HEK293 (cell line): ENCODE data around the gene RAB11FIP3.

ENCODE experiments used
- CTCF ChIA-PET: fragments of 350-600 bp; formaldehyde crosslinking; extraction: SDS; loops from one replicate; lab custom pipeline; 2021; ENCODE audit warnings: antibody characterized with exemption; lab: Yijun Ruan, JAX
- POLR2A ChIA-PET: fragments of 300-600 bp; formaldehyde crosslinking; extraction: SDS; loops from one replicate; lab custom pipeline; 2020; ENCODE audit warnings: antibody characterized with exemption, inconsistent platforms; lab: Yijun Ruan, JAX
- H3K27ac ChIP-seq: fragments of 200-500 bp; sonication (Bioruptor generic); 2 replicates; pipeline ENCODE4 v1.5.1; 2014; ENCODE audit warnings: low read depth, low read length, control low read depth, inconsistent platforms; ENCODE audit errors: extremely low read depth
- H3K36me3 ChIP-seq, 2 experiments: fragments of 200-500 bp in 1 of 2; sonication (Bioruptor generic) in 1 of 2; 1 replicate in 1 of 2; 2 replicates in 1 of 2; pipeline ENCODE4 v1.5.1; 2014 to 2017; ENCODE audit warnings: inconsistent platforms in 2 of 2, low read length in 2 of 2; ENCODE audit not compliant: control insufficient read depth in 2 of 2, insufficient read depth in 1 of 2
- H3K4me1 ChIP-seq: fragments of 200-500 bp; sonication (Bioruptor generic); 2 replicates; pipeline ENCODE4 v1.5.1; 2014; ENCODE audit warnings: mild to moderate bottlenecking, low read length, inconsistent platforms; ENCODE audit not compliant: control insufficient read depth, insufficient read depth
- H3K4me3 ChIP-seq: 2 replicates; pipeline ENCODE4 v1.5.1; 2011; ENCODE audit warnings: low read depth, mild to moderate bottlenecking, control low read depth, low read length, moderate library complexity
- H3K9me3 ChIP-seq: fragments of 200-500 bp; sonication (Bioruptor generic); 2 replicates; pipeline ENCODE4 v1.5.1; 2014; ENCODE audit warnings: low read depth, low read length, inconsistent platforms; ENCODE audit not compliant: control insufficient read depth, insufficient read depth
- HOXC10 ChIP-seq: sonication (generic); formaldehyde crosslinking; IDR thresholded peaks from 2 replicates; pipeline ENCODE4 v1.8.1; 2023; ENCODE audit warnings: mild to moderate bottlenecking, missing genetic modification reagents
- HOXD13 ChIP-seq: sonication (generic); formaldehyde crosslinking; IDR thresholded peaks from 2 replicates; pipeline ENCODE4 v1.8.0; 2022; ENCODE audit warnings: missing genetic modification reagents, borderline replicate concordance
- IKZF3 ChIP-seq: fragments of 450-650 bp; IDR thresholded peaks from 2 replicates; pipeline ENCODE4 v1.5.0; 2018; ENCODE audit warnings: missing biosample characterization, mild to moderate bottlenecking, missing genetic modification characterization, moderate library complexity
- OSR2 ChIP-seq: fragments of 450-650 bp; formaldehyde crosslinking; IDR thresholded peaks from 2 replicates; pipeline ENCODE4 v1.5.1; 2016; ENCODE audit warnings: missing biosample characterization, missing genetic modification characterization
- SP2 ChIP-seq: fragments of 450-650 bp; formaldehyde crosslinking; IDR thresholded peaks from 2 replicates; pipeline ENCODE4 v1.5.1; 2016; ENCODE audit warnings: missing biosample characterization, missing genetic modification characterization
- SP7 ChIP-seq: fragments of 450-650 bp; formaldehyde crosslinking; IDR thresholded peaks from 2 replicates; pipeline ENCODE4 v1.5.1; 2016; ENCODE audit warnings: missing biosample characterization, missing genetic modification characterization
- YY1 ChIP-seq: fragments of 450-650 bp; formaldehyde crosslinking; IDR thresholded peaks from 2 replicates; pipeline ENCODE4 v1.5.1; 2018; ENCODE audit warnings: missing biosample characterization, missing genetic modification characterization
- ZBTB21 ChIP-seq: fragments of 450-650 bp; formaldehyde crosslinking; IDR thresholded peaks from 2 replicates; pipeline ENCODE4 v1.5.1; 2017; ENCODE audit warnings: missing biosample characterization, missing genetic modification characterization
- ZBTB8A ChIP-seq: fragments of 450-650 bp; formaldehyde crosslinking; IDR thresholded peaks from 2 replicates; pipeline ENCODE4 v1.5.1; 2016; ENCODE audit warnings: missing biosample characterization, missing genetic modification characterization
- ZEB2 ChIP-seq: fragments of 450-650 bp; formaldehyde crosslinking; IDR thresholded peaks from 2 replicates; pipeline ENCODE4 v1.5.1; 2016; ENCODE audit warnings: missing biosample characterization, missing genetic modification characterization
- ZFHX2 ChIP-seq: fragments of 450-650 bp; formaldehyde crosslinking; conservative IDR thresholded peaks from 2 replicates; pipeline ENCODE4 v1.5.1; 2016; ENCODE audit warnings: missing biosample characterization, missing genetic modification characterization
- ZFP41 ChIP-seq: fragments of 450-650 bp; formaldehyde crosslinking; IDR thresholded peaks from 2 replicates; pipeline ENCODE4 v1.5.1; 2016; ENCODE audit warnings: missing biosample characterization, missing genetic modification characterization, borderline replicate concordance
- ZNF121 ChIP-seq: fragments of 450-650 bp; formaldehyde crosslinking; IDR thresholded peaks from 2 replicates; pipeline ENCODE4 v1.5.1; 2016; ENCODE audit warnings: missing biosample characterization, missing genetic modification characterization
- ZNF140 ChIP-seq: fragments of 450-650 bp; formaldehyde crosslinking; IDR thresholded peaks from 2 replicates; pipeline ENCODE4 v1.5.1; 2016; ENCODE audit warnings: missing biosample characterization, missing genetic modification characterization
- ZNF501 ChIP-seq: fragments of 450-650 bp; formaldehyde crosslinking; IDR thresholded peaks from 2 replicates; pipeline ENCODE4 v1.5.1; 2016; ENCODE audit warnings: missing biosample characterization, missing genetic modification characterization
- ZNF792 ChIP-seq: fragments of 450-650 bp; formaldehyde crosslinking; IDR thresholded peaks from 2 replicates; pipeline ENCODE4 v1.5.1; 2016; ENCODE audit warnings: missing biosample characterization, missing genetic modification characterization
- ZNF843 ChIP-seq: fragments of 450-650 bp; formaldehyde crosslinking; IDR thresholded peaks from 2 replicates; pipeline ENCODE4 v1.5.1; 2016; ENCODE audit warnings: missing biosample characterization, missing genetic modification characterization
- TF ChIP-seq, protein P1 (sequence below): fragments of 450-650 bp; formaldehyde crosslinking; IDR thresholded peaks from 2 replicates; pipeline ENCODE4 v1.5.1; 2017; ENCODE audit warnings: missing biosample characterization, missing genetic modification characterization
- TF ChIP-seq, protein P2 (sequence below): fragments of 450-650 bp; formaldehyde crosslinking; IDR thresholded peaks from 2 replicates; pipeline ENCODE4 v1.5.1; 2016; ENCODE audit warnings: missing biosample characterization, missing genetic modification characterization, borderline replicate concordance
- TF ChIP-seq, protein P3 (sequence below): fragments of 450-650 bp; formaldehyde crosslinking; conservative IDR thresholded peaks from 2 replicates; pipeline ENCODE4 v1.5.1; 2016; ENCODE audit warnings: low read depth, missing biosample characterization, missing genetic modification characterization
- TF ChIP-seq, protein P4 (sequence below): fragments of 450-650 bp; formaldehyde crosslinking; IDR thresholded peaks from 2 replicates; pipeline ENCODE4 v1.5.1; 2016; ENCODE audit warnings: missing biosample characterization, missing genetic modification characterization

Gene RAB11FIP3

DNA sequence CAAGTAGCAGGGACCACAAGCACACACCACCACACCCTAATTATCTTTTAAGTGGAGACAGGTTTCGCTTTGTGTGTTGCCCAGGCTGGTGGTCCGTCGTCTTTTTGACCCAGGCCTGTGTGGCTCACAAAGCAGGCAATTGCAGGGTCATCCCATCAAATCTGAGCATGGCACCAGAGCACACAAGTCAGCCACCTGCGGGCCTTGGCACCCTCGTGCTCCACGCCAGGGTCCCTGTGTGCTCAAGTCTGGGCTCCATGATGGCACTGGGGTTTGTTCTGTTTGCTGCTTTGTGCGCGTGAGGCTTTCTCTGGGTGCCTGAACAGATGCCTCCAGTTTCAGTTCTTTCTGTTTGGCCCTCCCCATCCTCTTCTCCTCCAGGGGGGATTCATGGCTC, 99.7 kb downstream of the RAB11FIP3 start:
- TF ChIP-seq, protein P1, sequence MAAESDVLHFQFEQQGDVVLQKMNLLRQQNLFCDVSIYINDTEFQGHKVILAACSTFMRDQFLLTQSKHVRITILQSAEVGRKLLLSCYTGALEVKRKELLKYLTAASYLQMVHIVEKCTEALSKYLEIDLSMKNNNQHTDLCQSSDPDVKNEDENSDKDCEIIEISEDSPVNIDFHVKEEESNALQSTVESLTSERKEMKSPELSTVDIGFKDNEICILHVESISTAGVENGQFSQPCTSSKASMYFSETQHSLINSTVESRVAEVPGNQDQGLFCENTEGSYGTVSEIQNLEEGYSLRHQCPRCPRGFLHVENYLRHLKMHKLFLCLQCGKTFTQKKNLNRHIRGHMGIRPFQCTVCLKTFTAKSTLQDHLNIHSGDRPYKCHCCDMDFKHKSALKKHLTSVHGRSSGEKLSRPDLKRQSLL (tag by site-specific recombination) = 0 out of 2 replicates have a peak, but pooled peaks have one; percentile 33
- TF ChIP-seq HOXC10 (CRISPR knock-in tag) (0 out of 2 replicates have a peak, but pooled peaks have one; percentile 22), ZFHX2 (no peak), ZEB2 (tag by site-specific recombination) (no peak), HOXD13 (no peak)
- TF ChIP-seq, protein P2, sequence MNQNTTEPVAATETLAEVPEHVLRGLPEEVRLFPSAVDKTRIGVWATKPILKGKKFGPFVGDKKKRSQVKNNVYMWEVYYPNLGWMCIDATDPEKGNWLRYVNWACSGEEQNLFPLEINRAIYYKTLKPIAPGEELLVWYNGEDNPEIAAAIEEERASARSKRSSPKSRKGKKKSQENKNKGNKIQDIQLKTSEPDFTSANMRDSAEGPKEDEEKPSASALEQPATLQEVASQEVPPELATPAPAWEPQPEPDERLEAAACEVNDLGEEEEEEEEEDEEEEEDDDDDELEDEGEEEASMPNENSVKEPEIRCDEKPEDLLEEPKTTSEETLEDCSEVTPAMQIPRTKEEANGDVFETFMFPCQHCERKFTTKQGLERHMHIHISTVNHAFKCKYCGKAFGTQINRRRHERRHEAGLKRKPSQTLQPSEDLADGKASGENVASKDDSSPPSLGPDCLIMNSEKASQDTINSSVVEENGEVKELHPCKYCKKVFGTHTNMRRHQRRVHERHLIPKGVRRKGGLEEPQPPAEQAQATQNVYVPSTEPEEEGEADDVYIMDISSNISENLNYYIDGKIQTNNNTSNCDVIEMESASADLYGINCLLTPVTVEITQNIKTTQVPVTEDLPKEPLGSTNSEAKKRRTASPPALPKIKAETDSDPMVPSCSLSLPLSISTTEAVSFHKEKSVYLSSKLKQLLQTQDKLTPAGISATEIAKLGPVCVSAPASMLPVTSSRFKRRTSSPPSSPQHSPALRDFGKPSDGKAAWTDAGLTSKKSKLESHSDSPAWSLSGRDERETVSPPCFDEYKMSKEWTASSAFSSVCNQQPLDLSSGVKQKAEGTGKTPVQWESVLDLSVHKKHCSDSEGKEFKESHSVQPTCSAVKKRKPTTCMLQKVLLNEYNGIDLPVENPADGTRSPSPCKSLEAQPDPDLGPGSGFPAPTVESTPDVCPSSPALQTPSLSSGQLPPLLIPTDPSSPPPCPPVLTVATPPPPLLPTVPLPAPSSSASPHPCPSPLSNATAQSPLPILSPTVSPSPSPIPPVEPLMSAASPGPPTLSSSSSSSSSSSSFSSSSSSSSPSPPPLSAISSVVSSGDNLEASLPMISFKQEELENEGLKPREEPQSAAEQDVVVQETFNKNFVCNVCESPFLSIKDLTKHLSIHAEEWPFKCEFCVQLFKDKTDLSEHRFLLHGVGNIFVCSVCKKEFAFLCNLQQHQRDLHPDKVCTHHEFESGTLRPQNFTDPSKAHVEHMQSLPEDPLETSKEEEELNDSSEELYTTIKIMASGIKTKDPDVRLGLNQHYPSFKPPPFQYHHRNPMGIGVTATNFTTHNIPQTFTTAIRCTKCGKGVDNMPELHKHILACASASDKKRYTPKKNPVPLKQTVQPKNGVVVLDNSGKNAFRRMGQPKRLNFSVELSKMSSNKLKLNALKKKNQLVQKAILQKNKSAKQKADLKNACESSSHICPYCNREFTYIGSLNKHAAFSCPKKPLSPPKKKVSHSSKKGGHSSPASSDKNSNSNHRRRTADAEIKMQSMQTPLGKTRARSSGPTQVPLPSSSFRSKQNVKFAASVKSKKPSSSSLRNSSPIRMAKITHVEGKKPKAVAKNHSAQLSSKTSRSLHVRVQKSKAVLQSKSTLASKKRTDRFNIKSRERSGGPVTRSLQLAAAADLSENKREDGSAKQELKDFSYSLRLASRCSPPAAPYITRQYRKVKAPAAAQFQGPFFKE = 0 out of 2 replicates have a peak, but pooled peaks have one; percentile 45
- TF ChIP-seq, all 188 proteins: peak for 3
- no peaks in the 10 kb centered on the region for H3K9me3 ChIP-seq
- no peak overlapping the region for H3K4me3 ChIP-seq
- no peak overlapping the region for H3K27ac ChIP-seq
- peaks cover 0 to 28% of the 10 kb centered on the region in 2 experiments; a peak in 1 of 3 replicates for H3K36me3 ChIP-seq
- ChIA-PET POLR2A (no interaction called here), CTCF (interaction anchor here (1.0 kb wide), 1 partner anchor 133 kb away, joined by 4 read pairs; no protein-coding TSS in a partner anchor)
- peaks cover 8% of the 10 kb centered on the region for H3K4me1 ChIP-seq

DNA sequence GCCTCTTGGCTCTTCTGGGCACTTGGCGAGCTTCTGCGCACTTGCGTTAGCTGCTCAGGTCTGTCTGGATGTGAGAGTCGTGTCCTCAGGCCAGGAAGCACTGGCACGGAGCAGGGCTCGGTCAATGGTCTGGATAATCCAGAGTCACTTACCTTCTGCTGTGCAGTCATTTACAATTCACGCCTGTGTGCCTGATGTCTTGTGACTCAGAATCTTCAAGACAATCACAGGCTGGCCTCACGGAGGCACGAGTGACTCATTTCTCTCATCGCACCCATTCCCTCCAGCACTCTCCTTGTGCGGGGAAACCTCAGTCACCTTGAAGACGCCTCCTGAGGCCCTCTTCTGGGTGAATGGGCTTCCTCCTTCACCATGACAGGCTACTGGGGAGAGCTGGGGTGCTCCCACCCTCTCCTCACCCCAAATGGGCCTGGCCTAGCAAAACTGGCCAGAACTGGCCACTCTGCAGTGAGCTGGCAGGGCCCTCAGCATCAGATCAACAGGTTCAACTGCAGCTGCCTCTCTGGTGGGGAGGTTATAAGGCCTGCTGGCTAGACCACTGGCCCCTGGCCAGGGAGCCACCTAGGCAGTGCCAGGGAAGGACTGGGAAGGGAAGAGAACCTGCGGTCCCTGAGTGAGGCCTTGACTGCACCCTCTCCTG, 100.2 kb downstream of the RAB11FIP3 start:
- ChIA-PET CTCF (interaction anchor here (0.9 to 1.0 kb wide), 2 partner anchors 133 to 134 kb away, joined by 3 to 4 read pairs; no protein-coding TSS in a partner anchor), POLR2A (interaction anchor here (0.6 to 1.2 kb wide), 2 partner anchors 45 to 63 kb away, joined by 3 to 4 read pairs; no protein-coding TSS in a partner anchor)
- Histone ChIP-seq H3K4me3 (no peak overlapping the region), H3K27ac (peak overlapping the region; percentile 97; the same call in 1 of the 2 replicates), H3K9me3 (no peaks in the 10 kb centered on the region), H3K4me1 (peaks cover 8% of the 10 kb centered on the region), H3K36me3 (peaks cover 0 to 28% of the 10 kb centered on the region in 2 experiments; a peak in 1 of 3 replicates)
- TF ChIP-seq YY1 (tag by site-specific recombination) (no peak), ZFP41 (tag by site-specific recombination) (no peak), ZBTB21 (tag by site-specific recombination) (no peak), ZNF501 (tag by site-specific recombination) (no peak), IKZF3 (tag by site-specific recombination) (no peak), ZBTB8A (tag by site-specific recombination) (0 out of 2 replicates have a peak, but pooled peaks have one; percentile 27), SP7 (tag by site-specific recombination) (peak; percentile 52; the same call in 1 of the 2 replicates), SP2 (tag by site-specific recombination) (no peak), ZNF140 (tag by site-specific recombination) (no peak), OSR2 (tag by site-specific recombination) (no peak), ZNF843 (tag by site-specific recombination) (no peak), ZNF121 (tag by site-specific recombination) (no peak), ZNF792 (tag by site-specific recombination) (no peak)
- TF ChIP-seq, protein P3, sequence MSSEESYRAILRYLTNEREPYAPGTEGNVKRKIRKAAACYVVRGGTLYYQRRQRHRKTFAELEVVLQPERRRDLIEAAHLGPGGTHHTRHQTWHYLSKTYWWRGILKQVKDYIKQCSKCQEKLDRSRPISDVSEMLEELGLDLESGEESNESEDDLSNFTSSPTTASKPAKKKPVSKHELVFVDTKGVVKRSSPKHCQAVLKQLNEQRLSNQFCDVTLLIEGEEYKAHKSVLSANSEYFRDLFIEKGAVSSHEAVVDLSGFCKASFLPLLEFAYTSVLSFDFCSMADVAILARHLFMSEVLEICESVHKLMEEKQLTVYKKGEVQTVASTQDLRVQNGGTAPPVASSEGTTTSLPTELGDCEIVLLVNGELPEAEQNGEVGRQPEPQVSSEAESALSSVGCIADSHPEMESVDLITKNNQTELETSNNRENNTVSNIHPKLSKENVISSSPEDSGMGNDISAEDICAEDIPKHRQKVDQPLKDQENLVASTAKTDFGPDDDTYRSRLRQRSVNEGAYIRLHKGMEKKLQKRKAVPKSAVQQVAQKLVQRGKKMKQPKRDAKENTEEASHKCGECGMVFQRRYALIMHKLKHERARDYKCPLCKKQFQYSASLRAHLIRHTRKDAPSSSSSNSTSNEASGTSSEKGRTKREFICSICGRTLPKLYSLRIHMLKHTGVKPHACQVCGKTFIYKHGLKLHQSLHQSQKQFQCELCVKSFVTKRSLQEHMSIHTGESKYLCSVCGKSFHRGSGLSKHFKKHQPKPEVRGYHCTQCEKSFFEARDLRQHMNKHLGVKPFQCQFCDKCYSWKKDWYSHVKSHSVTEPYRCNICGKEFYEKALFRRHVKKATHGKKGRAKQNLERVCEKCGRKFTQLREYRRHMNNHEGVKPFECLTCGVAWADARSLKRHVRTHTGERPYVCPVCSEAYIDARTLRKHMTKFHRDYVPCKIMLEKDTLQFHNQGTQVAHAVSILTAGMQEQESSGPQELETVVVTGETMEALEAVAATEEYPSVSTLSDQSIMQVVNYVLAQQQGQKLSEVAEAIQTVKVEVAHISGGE (tag by site-specific recombination) = no peak
- TF ChIP-seq, protein P4, sequence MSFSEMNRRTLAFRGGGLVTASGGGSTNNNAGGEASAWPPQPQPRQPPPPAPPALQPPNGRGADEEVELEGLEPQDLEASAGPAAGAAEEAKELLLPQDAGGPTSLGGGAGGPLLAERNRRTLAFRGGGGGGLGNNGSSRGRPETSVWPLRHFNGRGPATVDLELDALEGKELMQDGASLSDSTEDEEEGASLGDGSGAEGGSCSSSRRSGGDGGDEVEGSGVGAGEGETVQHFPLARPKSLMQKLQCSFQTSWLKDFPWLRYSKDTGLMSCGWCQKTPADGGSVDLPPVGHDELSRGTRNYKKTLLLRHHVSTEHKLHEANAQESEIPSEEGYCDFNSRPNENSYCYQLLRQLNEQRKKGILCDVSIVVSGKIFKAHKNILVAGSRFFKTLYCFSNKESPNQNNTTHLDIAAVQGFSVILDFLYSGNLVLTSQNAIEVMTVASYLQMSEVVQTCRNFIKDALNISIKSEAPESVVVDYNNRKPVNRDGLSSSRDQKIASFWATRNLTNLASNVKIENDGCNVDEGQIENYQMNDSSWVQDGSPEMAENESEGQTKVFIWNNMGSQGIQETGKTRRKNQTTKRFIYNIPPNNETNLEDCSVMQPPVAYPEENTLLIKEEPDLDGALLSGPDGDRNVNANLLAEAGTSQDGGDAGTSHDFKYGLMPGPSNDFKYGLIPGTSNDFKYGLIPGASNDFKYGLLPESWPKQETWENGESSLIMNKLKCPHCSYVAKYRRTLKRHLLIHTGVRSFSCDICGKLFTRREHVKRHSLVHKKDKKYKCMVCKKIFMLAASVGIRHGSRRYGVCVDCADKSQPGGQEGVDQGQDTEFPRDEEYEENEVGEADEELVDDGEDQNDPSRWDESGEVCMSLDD (tag by site-specific recombination) = no peak
